IMR-90 (cell line): ENCODE results near the gene ALPK3. TPM values are rescaled to one million over a fixed set of nuclear protein-coding genes. Genes with fewer than 3 reads are reported as not detected.

ENCODE experiments used
- ATAC-seq: fragments of 200-7000 bp; cut with Tn5 transposase; 2 replicates; pipeline ENCODE4 v1.9.1; 2020; ENCODE audit warnings: low read depth, mild to moderate bottlenecking, moderate library complexity
- BruUV-seq: library from RNA; stranded (reverse); fragments of 400-500 nt; replicated peaks from 2 replicates; lab custom pipeline; 2021; lab: Mats Ljungman, UMichigan
- CTCF ChIA-PET: fragments of 300-600 bp; formaldehyde crosslinking; extraction: SDS; loops from one replicate; lab custom pipeline; 2021; ENCODE audit warnings: antibody characterized with exemption; lab: Yijun Ruan, JAX
- POLR2A ChIA-PET: fragments of 300-600 bp; sonication (Branson Sonifier 250); formaldehyde crosslinking; loops from one replicate; lab custom pipeline; 2022; ENCODE audit warnings: antibody characterized with exemption; ENCODE audit not compliant: unreplicated experiment; lab: Charles Lee
- DNase-seq: peaks from one replicate; pipeline ENCODE4 v3.0.0; 2013
- H2AFZ ChIP-seq: replicated peaks from 2 replicates; pipeline ENCODE3; 2013; ENCODE audit warnings: low read length, mild to moderate bottlenecking; ENCODE audit not compliant: poor library complexity
- H2AK5ac ChIP-seq: 2 replicates; pipeline ENCODE4 v1.6.1; 2013; ENCODE audit warnings: low read depth, low read length, inconsistent platforms
- H2AK9ac ChIP-seq: replicated peaks from 2 replicates; pipeline ENCODE3; 2013; ENCODE audit warnings: mild to moderate bottlenecking, low read depth, low read length, moderate library complexity; ENCODE audit not compliant: poor library complexity
- H2BK120ac ChIP-seq: 2 replicates; pipeline ENCODE4 v1.6.1; 2013; ENCODE audit warnings: low read depth, low read length, inconsistent platforms
- H2BK15ac ChIP-seq: 3 replicates; pipeline ENCODE4 v1.6.1; 2013; ENCODE audit warnings: low read depth, low read length, inconsistent platforms
- H2BK20ac ChIP-seq: 2 replicates; pipeline ENCODE4 v1.6.1; 2013; ENCODE audit warnings: low read depth, mild to moderate bottlenecking, inconsistent platforms, low read length, moderate library complexity
- H2BK5ac ChIP-seq: 2 replicates; pipeline ENCODE4 v1.6.1; 2013; ENCODE audit warnings: mild to moderate bottlenecking, low read depth, low read length, inconsistent platforms; ENCODE audit not compliant: poor library complexity, severe bottlenecking
- H3K14ac ChIP-seq: replicated peaks from 2 replicates; pipeline ENCODE4 v1.6.1; 2013; ENCODE audit warnings: low read depth, low read length, inconsistent platforms
- H3K18ac ChIP-seq: 2 replicates; pipeline ENCODE4 v1.6.1; 2013; ENCODE audit warnings: low read depth, low read length, control low read depth
- H3K23ac ChIP-seq: 2 replicates; pipeline ENCODE4 v1.6.1; 2013; ENCODE audit warnings: low read depth, low read length, inconsistent platforms
- H3K27ac ChIP-seq: 2 replicates; pipeline ENCODE4 v1.5.1; 2013; ENCODE audit warnings: mild to moderate bottlenecking, control low read depth, low read length; ENCODE audit not compliant: insufficient read depth
- H3K27me3 ChIP-seq: 2 replicates; pipeline ENCODE4 v1.6.1; 2013; ENCODE audit warnings: low read length; ENCODE audit not compliant: control insufficient read depth, insufficient read depth
- H3K36me3 ChIP-seq: 2 replicates; pipeline ENCODE4 v1.6.1; 2013; ENCODE audit warnings: low read length, mixed read lengths; ENCODE audit not compliant: control insufficient read depth, insufficient read depth
- H3K4ac ChIP-seq: 2 replicates; pipeline ENCODE4 v1.6.1; 2013; ENCODE audit warnings: low read depth, low read length, inconsistent platforms
- H3K4me1 ChIP-seq: 2 replicates; pipeline ENCODE4 v1.6.1; 2013; ENCODE audit warnings: low read length, mixed read lengths; ENCODE audit not compliant: control insufficient read depth, insufficient read depth
- H3K4me2 ChIP-seq: 2 replicates; pipeline ENCODE4 v1.6.1; 2013; ENCODE audit warnings: low read depth, mild to moderate bottlenecking, control low read depth, low read length, moderate library complexity
- H3K4me3 ChIP-seq: 2 replicates; pipeline ENCODE4 v1.5.1; 2013; ENCODE audit warnings: low read depth, mild to moderate bottlenecking, control low read depth, low read length, moderate library complexity; ENCODE audit not compliant: insufficient read depth
- H3K56ac ChIP-seq: 2 replicates; pipeline ENCODE4 v1.6.1; 2013; ENCODE audit warnings: low read length, inconsistent platforms; ENCODE audit not compliant: insufficient read depth; ENCODE audit errors: extremely low read depth
- H3K79me1 ChIP-seq, 2 experiments: 2 replicates each; pipeline ENCODE4 v1.6.1; 2013; ENCODE audit warnings: low read length in 2 of 2, inconsistent platforms in 1 of 2, low read depth in 1 of 2
- H3K9ac ChIP-seq: 2 replicates; pipeline ENCODE4 v1.6.1; 2013; ENCODE audit warnings: low read depth, low read length, control low read depth
- H3K9me1 ChIP-seq: 2 replicates; pipeline ENCODE4 v1.6.1; 2013; ENCODE audit warnings: low read length, inconsistent platforms; ENCODE audit not compliant: insufficient read depth
- H3K9me3 ChIP-seq: 2 replicates; pipeline ENCODE4 v1.6.1; 2013; ENCODE audit warnings: low read length; ENCODE audit not compliant: control insufficient read depth, insufficient read depth
- H4K20me1 ChIP-seq: 2 replicates; pipeline ENCODE4 v1.6.1; 2013; ENCODE audit warnings: low read length, inconsistent platforms; ENCODE audit not compliant: insufficient read depth
- H4K5ac ChIP-seq: 2 replicates; pipeline ENCODE4 v1.6.1; 2013; ENCODE audit warnings: mild to moderate bottlenecking, low read depth, low read length, control low read depth
- H4K8ac ChIP-seq, 2 experiments: 2 replicates each; pipeline ENCODE4 v1.6.1; 2013; ENCODE audit warnings: low read depth in 2 of 2, low read length in 2 of 2, control low read depth in 1 of 2, inconsistent platforms in 1 of 2
- H4K91ac ChIP-seq: 2 replicates; pipeline ENCODE4 v1.6.1; 2013; ENCODE audit warnings: low read depth, low read length, inconsistent platforms; ENCODE audit not compliant: insufficient read depth
- CEBPB ChIP-seq: IDR thresholded peaks from 2 replicates; pipeline ENCODE4 v1.6.1; 2012; ENCODE audit warnings: low read depth, low read length, improper control_type of control experiment
- NFE2L2 ChIP-seq: fragments of 150-350 bp; IDR thresholded peaks from 2 replicates; pipeline ENCODE4 v1.6.1; 2016; ENCODE audit warnings: low read depth, mild to moderate bottlenecking, low read length
- POLR2A ChIP-seq: IDR thresholded peaks from 2 replicates; pipeline ENCODE4 v1.6.1; 2012; ENCODE audit warnings: mild to moderate bottlenecking, low read depth, low read length
- RAD21 ChIP-seq: IDR thresholded peaks from 2 replicates; pipeline ENCODE4 v1.6.1; 2012; ENCODE audit warnings: low read length, improper control_type of control experiment
- SMC3 ChIP-seq: fragments of 150-350 bp; IDR thresholded peaks from 2 replicates; pipeline ENCODE4 v1.6.1; 2016; ENCODE audit warnings: low read depth, mild to moderate bottlenecking, antibody characterized with exemption, low read length, moderate library complexity
- WGBS, 2 experiments: methylation state at CpG; one replicate each; pipeline versions ENCODE4 v1.1.5 to v1.1.7; 2013; ENCODE audit warnings: missing lambda C conversion rate in 2 of 2; ENCODE audit not compliant: insufficient read length in 1 of 2; ENCODE audit errors: extremely low coverage in 2 of 2; 5-methylcytosine and 5-hydroxymethylcytosine counted together
- dilution Hi-C: fragments of 300-500 bp; cut with HindIII; formaldehyde crosslinking; loops from one replicate; pipeline ENCODE4 v1.14.3; 2018; ENCODE audit warnings: low sequenced_read_pairs; ENCODE audit not compliant: unreplicated experiment
- in situ Hi-C: fragments of 300-500 bp; cut with MboI; formaldehyde crosslinking; loops from 3 replicates; pipeline ENCODE4 v1.14.3; 2019; ENCODE audit warnings: low sequenced_read_pairs, inconsistent platforms, mixed read lengths
- intact Hi-C: fragments of 100-400 bp; cut with micrococcal nuclease; formaldehyde crosslinking; loops from 2 replicates; pipeline ENCODE4 v1.10.0; 2022
- polyA plus RNA-seq, 3 experiments: library from polyadenylated mRNA; depleted of rRNA; stranded (reverse); fragments of >200 nt; gene quantifications; 2 replicates each; pipeline ENCODE4 v1.2.3, GENCODE V29; 2012; ENCODE audit warnings: low replicate concordance in 1 of 3
- total RNA-seq: library from RNA; depleted of rRNA; stranded (reverse); fragments of >200 nt; gene quantifications from 2 replicates; pipeline ENCODE4 v1.2.3, GENCODE V29; 2012
- TF ChIP-seq, protein P1 (sequence below): conservative IDR thresholded peaks from 2 replicates; pipeline ENCODE4 v1.5.1; 2012; ENCODE audit warnings: mild to moderate bottlenecking, low read depth, low read length, improper control_type of control experiment

ALPK3 gene
- total and polyA plus RNA-seq, 2 of the 4 experiments (the other 2 are of a cell fraction): under 0.01 to 0.26 TPM

DNA sequence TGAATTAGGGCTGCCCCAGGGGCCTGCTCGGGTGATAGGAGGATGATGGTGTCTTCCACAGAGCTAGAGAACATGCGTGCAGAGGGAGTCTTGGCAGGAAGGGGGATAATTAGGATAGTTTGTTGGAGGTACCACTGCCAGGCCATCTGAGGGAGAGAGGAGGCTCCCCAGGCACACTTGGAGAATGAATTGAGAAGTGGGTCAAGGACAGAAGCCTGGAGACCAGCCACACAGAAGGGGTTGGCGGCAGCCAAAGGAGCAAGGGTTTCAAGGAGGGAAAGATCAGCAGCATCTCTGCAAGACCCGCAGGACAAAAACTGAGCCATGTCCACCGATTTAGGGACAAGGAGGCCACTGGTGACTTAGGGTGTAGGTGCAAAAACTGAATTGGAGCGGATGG, 74.2 kb downstream of the ALPK3 start:
- no peak overlapping the region for H2BK20ac ChIP-seq
- no peaks in the 10 kb centered on the region for H4K20me1 ChIP-seq
- BruUV-seq: no TSS peak
- H3K9ac ChIP-seq: no peak overlapping the region
- H3K4me3 ChIP-seq: no peak overlapping the region
- no peak overlapping the region for H4K8ac ChIP-seq
- no peak overlapping the region for H3K27ac ChIP-seq
- H3K36me3 ChIP-seq: no peaks in the 10 kb centered on the region
- no peak overlapping the region for H3K4me2 ChIP-seq
- no peak overlapping the region for H3K14ac ChIP-seq
- H2BK120ac ChIP-seq: no peak overlapping the region
- TF ChIP-seq CEBPB (no peak), SMC3 (no peak), POLR2A (no peak), RAD21 (no peak), NFE2L2 (no peak)
- TF ChIP-seq, protein P1, sequence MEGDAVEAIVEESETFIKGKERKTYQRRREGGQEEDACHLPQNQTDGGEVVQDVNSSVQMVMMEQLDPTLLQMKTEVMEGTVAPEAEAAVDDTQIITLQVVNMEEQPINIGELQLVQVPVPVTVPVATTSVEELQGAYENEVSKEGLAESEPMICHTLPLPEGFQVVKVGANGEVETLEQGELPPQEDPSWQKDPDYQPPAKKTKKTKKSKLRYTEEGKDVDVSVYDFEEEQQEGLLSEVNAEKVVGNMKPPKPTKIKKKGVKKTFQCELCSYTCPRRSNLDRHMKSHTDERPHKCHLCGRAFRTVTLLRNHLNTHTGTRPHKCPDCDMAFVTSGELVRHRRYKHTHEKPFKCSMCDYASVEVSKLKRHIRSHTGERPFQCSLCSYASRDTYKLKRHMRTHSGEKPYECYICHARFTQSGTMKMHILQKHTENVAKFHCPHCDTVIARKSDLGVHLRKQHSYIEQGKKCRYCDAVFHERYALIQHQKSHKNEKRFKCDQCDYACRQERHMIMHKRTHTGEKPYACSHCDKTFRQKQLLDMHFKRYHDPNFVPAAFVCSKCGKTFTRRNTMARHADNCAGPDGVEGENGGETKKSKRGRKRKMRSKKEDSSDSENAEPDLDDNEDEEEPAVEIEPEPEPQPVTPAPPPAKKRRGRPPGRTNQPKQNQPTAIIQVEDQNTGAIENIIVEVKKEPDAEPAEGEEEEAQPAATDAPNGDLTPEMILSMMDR: no peak
- H2BK15ac ChIP-seq: no peak overlapping the region
- no peak overlapping the region for H2AK9ac ChIP-seq
- ChIA-PET CTCF (no interaction called here), POLR2A (no interaction called here)
- H3K23ac ChIP-seq: no peak overlapping the region
- no peak overlapping the region for H3K18ac ChIP-seq
- no peaks in the 10 kb centered on the region for H3K9me3 ChIP-seq
- dilution Hi-C loops (no loop called here), intact Hi-C loops (no loop called here), in situ Hi-C loops (no loop called here)
- DNase-seq (no peak), ATAC-seq (no peak)
- H3K9me1 ChIP-seq: no peaks in the 10 kb centered on the region
- WGBS, 2 experiments: 56% methylated on average over 5 of the region's 6 CpGs; no CpG with 5 or more reads in 1 of the 2 experiments
- H4K91ac ChIP-seq: no peak overlapping the region
- H3K4ac ChIP-seq: no peak overlapping the region
- no peaks in the 10 kb centered on the region for H3K4me1 ChIP-seq
- H3K27me3 ChIP-seq: peaks cover 40% of the 10 kb centered on the region
- H3K56ac ChIP-seq: no peak overlapping the region
- no peak overlapping the region for H2AK5ac ChIP-seq
- H2AFZ ChIP-seq: no peak overlapping the region
- no peaks in the 10 kb centered on the region for H3K79me1 ChIP-seq
- no peak overlapping the region for H4K5ac ChIP-seq
- H2BK5ac ChIP-seq: no peak overlapping the region
